HCT116 (cell line): ENCODE data around the gene XPC. TPM values are rescaled to one million over a fixed set of nuclear protein-coding genes. Genes with fewer than 3 reads are reported as not detected.
"Not testable (repeated sequence)": the region's sequence is repeated elsewhere in the genome, so short reads cannot be mapped to it uniquely, and the experiment has no call there.

Experiments used
- ATAC-seq: fragments of 200-7000 bp; cut with Tn5 transposase; 2 replicates; pipeline ENCODE4 v1.9.1; 2020; ENCODE audit warnings: mild to moderate bottlenecking, moderate library complexity
- BruUV-seq: library from RNA; stranded (reverse); fragments of 400-500 nt; replicated peaks from 2 replicates; lab custom pipeline; 2021; lab: Mats Ljungman, UMichigan
- CTCF ChIA-PET: fragments of 300-600 bp; sonication (Branson Sonifier 250); formaldehyde crosslinking; loops from one replicate; lab custom pipeline; 2021; ENCODE audit warnings: antibody characterized with exemption; lab: Charles Lee
- POLR2A ChIA-PET: fragments of 300-600, 350-600 bp; sonication (Branson Sonifier 250); formaldehyde crosslinking; loops from one replicate; lab custom pipeline; 2021; ENCODE audit warnings: antibody characterized with exemption; lab: Charles Lee
- RAD21 ChIA-PET, 2 experiments: fragments of 300-600 bp; sonication (Branson Sonifier 250); formaldehyde crosslinking; loops; one replicate each; lab custom pipeline; 2023; ENCODE audit warnings: low total read pairs in 2 of 2; ENCODE audit not compliant: uncharacterized antibody in 2 of 2, unreplicated experiment in 2 of 2, low non-redundant PET in 1 of 2; lab: Charles Lee
- DNase-seq: peaks from one replicate; pipeline ENCODE4 v3.0.0-alpha.2; 2010; ENCODE audit warnings: low read depth, low spot score
- H2AFZ ChIP-seq: fragments of 200-600 bp; shearing (Covaris generic), sonication (generic); 2 replicates; pipeline ENCODE4 v1.6.1; 2017; ENCODE audit warnings: low read depth, mixed run types, mixed read lengths, antibody characterized with exemption, low read length; ENCODE audit not compliant: poor library complexity, severe bottlenecking
- H3K27ac ChIP-seq: 2 replicates; pipeline ENCODE4 v1.5.1; 2012; ENCODE audit warnings: low read depth, low read length
- H3K27me3 ChIP-seq: fragments of 200-600 bp; sonication (generic); 2 replicates; pipeline ENCODE4 v1.6.1; 2016; ENCODE audit warnings: mixed run types, low read length, mixed read lengths; ENCODE audit not compliant: insufficient read depth
- H3K36me3 ChIP-seq, 2 experiments: fragments of 200-500 bp in 1 of 2; fragments of 200-600 bp in 1 of 2; sonication (Bioruptor generic) in 1 of 2; sonication (generic) in 1 of 2; 2 replicates each; pipeline versions ENCODE4 v1.5.1 to v1.6.1; 2014 to 2016; ENCODE audit warnings: low read length in 2 of 2, inconsistent platforms in 1 of 2, mixed read lengths in 1 of 2, mixed run types in 1 of 2; ENCODE audit not compliant: insufficient read depth in 2 of 2, control insufficient read depth in 1 of 2
- H3K4me1 ChIP-seq, 2 experiments: fragments of 200-600 bp in 1 of 2; sonication (generic) in 1 of 2; 2 replicates each; pipeline versions ENCODE4 v1.5.1 to v1.6.1; 2012 to 2017; ENCODE audit warnings: low read length in 2 of 2, inconsistent platforms in 1 of 2, mild to moderate bottlenecking in 1 of 2, mixed read lengths in 1 of 2, mixed run types in 1 of 2, moderate library complexity in 1 of 2; ENCODE audit not compliant: insufficient read depth in 2 of 2, control insufficient read depth in 1 of 2
- H3K4me2 ChIP-seq: fragments of 200-600 bp; sonication (generic); 2 replicates; pipeline ENCODE4 v1.6.1; 2017; ENCODE audit warnings: mixed run types, low read length, mixed read lengths
- H3K4me3 ChIP-seq, 2 experiments: fragments of 200-600 bp in 1 of 2; sonication (generic) in 1 of 2; replicated peaks in 1 of 2; 2 replicates each; pipeline ENCODE4 v1.5.1; 2011 to 2016; ENCODE audit warnings: low read length in 2 of 2, control low read depth in 1 of 2, low read depth in 1 of 2, mild to moderate bottlenecking in 1 of 2, mixed read lengths in 1 of 2, mixed run types in 1 of 2
- H3K79me2 ChIP-seq: fragments of 200-600 bp; sonication (generic); 2 replicates; pipeline ENCODE4 v1.6.1; 2017; ENCODE audit warnings: mild to moderate bottlenecking, mixed run types, low read length, moderate library complexity, mixed read lengths; ENCODE audit not compliant: insufficient read depth
- H3K9ac ChIP-seq: fragments of 200-600 bp; sonication (generic); 2 replicates; pipeline ENCODE4 v1.6.1; 2016; ENCODE audit warnings: low read length, mixed read lengths
- H3K9me2 ChIP-seq: fragments of 200-600 bp; sonication (generic), shearing (Covaris generic); 2 replicates; pipeline ENCODE4 v1.6.1; 2017; ENCODE audit warnings: mixed run types, mild to moderate bottlenecking, moderate library complexity; ENCODE audit not compliant: insufficient read depth
- H3K9me3 ChIP-seq, 2 experiments: fragments of 200-500 bp in 1 of 2; fragments of 200-600 bp in 1 of 2; sonication (Bioruptor generic) in 1 of 2; sonication (generic) in 1 of 2; 2 replicates each; pipeline ENCODE4 v1.6.1; 2014 to 2017; ENCODE audit warnings: low read length in 2 of 2, mixed read lengths in 2 of 2, inconsistent platforms in 1 of 2, low read depth in 1 of 2, mild to moderate bottlenecking in 1 of 2, mixed run types in 1 of 2, moderate library complexity in 1 of 2; ENCODE audit not compliant: control insufficient read depth in 1 of 2, insufficient read depth in 1 of 2
- H4K20me1 ChIP-seq: fragments of 200-600 bp; sonication (generic), shearing (Covaris generic); 2 replicates; pipeline ENCODE4 v1.6.1; 2017; ENCODE audit warnings: mixed run types, mild to moderate bottlenecking, moderate library complexity; ENCODE audit not compliant: insufficient read depth
- JUND ChIP-seq: IDR thresholded peaks from 2 replicates; pipeline ENCODE4 v1.6.1; 2012
- YY1 ChIP-seq: IDR thresholded peaks from 2 replicates; pipeline ENCODE4 v1.6.1; 2011; ENCODE audit warnings: low read length, low read depth, moderate library complexity, mild to moderate bottlenecking; ENCODE audit not compliant: insufficient replicate concordance; ENCODE audit errors: extremely low read depth
- ZFX ChIP-seq: fragments of 450-650 bp; IDR thresholded peaks from 2 replicates; pipeline ENCODE4 v1.6.1; 2017
- intact Hi-C: fragments of 100-400 bp; cut with micrococcal nuclease; formaldehyde crosslinking; loops from 2 replicates; pipeline ENCODE4 v1.10.0; 2022
- total RNA-seq: library from RNA; stranded (reverse); gene quantifications from one replicate; pipeline ENCODE4 v1.2.1, GENCODE V29; 2021; ENCODE audit not compliant: unreplicated experiment
- TF ChIP-seq, protein P1 (sequence below): IDR thresholded peaks from 2 replicates; pipeline ENCODE4 v1.6.1; 2011; ENCODE audit warnings: mild to moderate bottlenecking, low read length, moderate library complexity; ENCODE audit not compliant: insufficient replicate concordance; ENCODE audit errors: extremely low read depth
- TF ChIP-seq, protein P2 (sequence below), 3 experiments: fragments of 200-600 bp in 1 of 3; sonication (generic) in 1 of 3; IDR thresholded peaks in 2 of 3; conservative IDR thresholded peaks in 1 of 3; 2 replicates each; pipeline ENCODE4 v1.5.1; 2012 to 2017; ENCODE audit warnings: low read depth in 2 of 3, low read length in 2 of 3, antibody characterized with exemption in 1 of 3, borderline replicate concordance in 1 of 3, control low read depth in 1 of 3, mild to moderate bottlenecking in 1 of 3, mixed read lengths in 1 of 3, mixed run types in 1 of 3, moderate library complexity in 1 of 3; ENCODE audit not compliant: insufficient read depth in 1 of 3

XPC gene
- total RNA-seq, 1 experiment from 2014 or later, result 29.5 TPM

DNA sequence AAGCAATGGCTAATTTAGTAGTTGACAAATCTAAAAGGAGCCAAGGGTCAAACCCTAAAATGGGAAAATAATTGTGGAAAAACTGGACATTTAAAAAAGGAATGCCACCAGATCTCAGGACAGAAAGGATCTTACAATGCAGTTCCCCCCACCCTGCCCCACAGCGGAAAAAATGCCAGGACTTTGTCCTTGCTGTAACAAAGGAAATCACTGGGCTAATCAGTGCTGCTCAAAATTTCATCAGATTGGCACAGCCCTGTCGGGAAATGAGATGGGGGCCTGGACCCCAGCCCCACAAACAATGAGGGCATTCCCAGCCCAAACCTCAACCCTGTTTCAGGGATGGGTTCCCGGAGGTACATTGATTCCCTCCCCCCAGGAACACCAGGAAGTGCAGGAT, 48.0 kb upstream of the XPC start:
- not testable (repeated sequence) for BruUV-seq, H3K9ac ChIP-seq

DNA sequence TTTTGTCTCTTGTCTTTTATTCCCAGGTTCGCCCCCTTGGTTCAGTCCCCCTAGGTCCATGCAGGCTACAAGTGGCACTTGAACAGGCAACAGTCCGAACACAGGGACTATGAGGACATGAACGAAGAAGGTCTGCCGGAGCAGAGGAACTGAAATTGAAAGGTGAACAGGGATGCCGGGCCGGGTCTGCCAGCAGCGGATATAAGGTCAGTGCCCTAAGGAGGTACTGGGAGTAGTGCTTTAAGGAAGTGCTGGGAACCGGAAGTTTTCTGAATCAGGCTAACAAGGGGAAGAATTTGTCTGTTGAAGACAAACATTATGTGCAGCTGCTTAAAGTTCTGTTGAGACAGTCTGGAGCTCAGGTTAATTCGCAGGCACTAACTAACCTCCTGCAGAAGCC, 47.0 kb upstream of the XPC start:
- H3K36me3 ChIP-seq, result no peaks in the 10 kb centered on the region
- TF ChIP-seq, protein P1, sequence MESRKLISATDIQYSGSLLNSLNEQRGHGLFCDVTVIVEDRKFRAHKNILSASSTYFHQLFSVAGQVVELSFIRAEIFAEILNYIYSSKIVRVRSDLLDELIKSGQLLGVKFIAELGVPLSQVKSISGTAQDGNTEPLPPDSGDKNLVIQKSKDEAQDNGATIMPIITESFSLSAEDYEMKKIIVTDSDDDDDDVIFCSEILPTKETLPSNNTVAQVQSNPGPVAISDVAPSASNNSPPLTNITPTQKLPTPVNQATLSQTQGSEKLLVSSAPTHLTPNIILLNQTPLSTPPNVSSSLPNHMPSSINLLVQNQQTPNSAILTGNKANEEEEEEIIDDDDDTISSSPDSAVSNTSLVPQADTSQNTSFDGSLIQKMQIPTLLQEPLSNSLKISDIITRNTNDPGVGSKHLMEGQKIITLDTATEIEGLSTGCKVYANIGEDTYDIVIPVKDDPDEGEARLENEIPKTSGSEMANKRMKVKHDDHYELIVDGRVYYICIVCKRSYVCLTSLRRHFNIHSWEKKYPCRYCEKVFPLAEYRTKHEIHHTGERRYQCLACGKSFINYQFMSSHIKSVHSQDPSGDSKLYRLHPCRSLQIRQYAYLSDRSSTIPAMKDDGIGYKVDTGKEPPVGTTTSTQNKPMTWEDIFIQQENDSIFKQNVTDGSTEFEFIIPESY, result no peak
- TF ChIP-seq, protein P2, sequence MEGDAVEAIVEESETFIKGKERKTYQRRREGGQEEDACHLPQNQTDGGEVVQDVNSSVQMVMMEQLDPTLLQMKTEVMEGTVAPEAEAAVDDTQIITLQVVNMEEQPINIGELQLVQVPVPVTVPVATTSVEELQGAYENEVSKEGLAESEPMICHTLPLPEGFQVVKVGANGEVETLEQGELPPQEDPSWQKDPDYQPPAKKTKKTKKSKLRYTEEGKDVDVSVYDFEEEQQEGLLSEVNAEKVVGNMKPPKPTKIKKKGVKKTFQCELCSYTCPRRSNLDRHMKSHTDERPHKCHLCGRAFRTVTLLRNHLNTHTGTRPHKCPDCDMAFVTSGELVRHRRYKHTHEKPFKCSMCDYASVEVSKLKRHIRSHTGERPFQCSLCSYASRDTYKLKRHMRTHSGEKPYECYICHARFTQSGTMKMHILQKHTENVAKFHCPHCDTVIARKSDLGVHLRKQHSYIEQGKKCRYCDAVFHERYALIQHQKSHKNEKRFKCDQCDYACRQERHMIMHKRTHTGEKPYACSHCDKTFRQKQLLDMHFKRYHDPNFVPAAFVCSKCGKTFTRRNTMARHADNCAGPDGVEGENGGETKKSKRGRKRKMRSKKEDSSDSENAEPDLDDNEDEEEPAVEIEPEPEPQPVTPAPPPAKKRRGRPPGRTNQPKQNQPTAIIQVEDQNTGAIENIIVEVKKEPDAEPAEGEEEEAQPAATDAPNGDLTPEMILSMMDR (IDR thresholded peaks at IDR 0.05 in 2 of 3, conservative IDR thresholded peaks at IDR 0.05 in 1 of 3; ENCODE audit: borderline replicate concordance in 1 of 3, insufficient read depth in 1 of 3, low read depth in 2 of 3, low read length in 2 of 3), result no peak
- no peak for TF ChIP-seq YY1
- no peak for TF ChIP-seq ZFX
- TF ChIP-seq JUND, result no peak
- H3K79me2 ChIP-seq, result no peaks in the 10 kb centered on the region
- ChIA-PET CTCF (no interaction called here), POLR2A (no interaction called here), RAD21 (no interaction called here)
- no peaks in the 10 kb centered on the region for H4K20me1 ChIP-seq
- no TSS peak for BruUV-seq
- intact Hi-C loops, result no loop called here
- no peak overlapping the region for H3K9ac ChIP-seq
- no peak overlapping the region for H3K27ac ChIP-seq
- no peak for ATAC-seq
- H3K27me3 ChIP-seq, result no peaks in the 10 kb centered on the region
- H3K4me2 ChIP-seq, result no peak overlapping the region
- no peaks in the 10 kb centered on the region for H3K9me3 ChIP-seq
- H2AFZ ChIP-seq, result no peak overlapping the region
- DNase-seq, result no peak
- no peak overlapping the region for H3K4me3 ChIP-seq
- no peaks in the 10 kb centered on the region for H3K9me2 ChIP-seq
- H3K4me1 ChIP-seq, result no peaks in the 10 kb centered on the region

More for the DNA sequence above, 48.0 kb upstream of the XPC start:
- H2AFZ ChIP-seq, H3K9me2 ChIP-seq, H3K36me3 ChIP-seq, H3K4me2 ChIP-seq, DNase-seq, H3K79me2 ChIP-seq, H3K4me1 ChIP-seq, H3K27ac ChIP-seq, ATAC-seq, RAD21 ChIA-PET, H3K4me3 ChIP-seq, H3K9me3 ChIP-seq, H4K20me1 ChIP-seq, H3K27me3 ChIP-seq, intact Hi-C loops, POLR2A ChIA-PET: not testable (repeated sequence)
- CTCF ChIA-PET, result interaction anchor here (0.7 kb wide), 1 partner anchor 746 kb away, joined by 3 read pairs; the partner anchor contains the start of gene HDAC11
